HepG2 (cell line): ENCODE measurements around the gene ANO9.
"Not testable (repeated sequence)": the region's sequence is repeated elsewhere in the genome, so short reads cannot be mapped to it uniquely, and the experiment has no call there.

ENCODE experiments used
- DNMT1 ChIP-seq: sonication (generic); formaldehyde crosslinking; IDR thresholded peaks from 2 replicates; pipeline ENCODE4 v1.5.1; 2020; ENCODE audit warnings: mild to moderate bottlenecking, missing genetic modification reagents
- RXRA ChIP-seq: sonication (generic); formaldehyde crosslinking; IDR thresholded peaks from 2 replicates; pipeline ENCODE4 v1.5.1; 2020; ENCODE audit warnings: missing genetic modification reagents
- ZNF432 ChIP-seq: sonication (generic); formaldehyde crosslinking; IDR thresholded peaks from 2 replicates; pipeline ENCODE4 v1.5.0; 2020; ENCODE audit warnings: missing genetic modification reagents, mild to moderate bottlenecking, borderline replicate concordance
- ZNF766 ChIP-seq: sonication (generic); formaldehyde crosslinking; IDR thresholded peaks from 2 replicates; pipeline ENCODE4 v1.5.0; 2020; ENCODE audit warnings: missing genetic modification reagents, borderline replicate concordance
- TF ChIP-seq, protein P1 (sequence below): IDR thresholded peaks from 2 replicates; pipeline ENCODE4 v1.6.1; 2012; ENCODE audit warnings: inconsistent platforms

DNA sequence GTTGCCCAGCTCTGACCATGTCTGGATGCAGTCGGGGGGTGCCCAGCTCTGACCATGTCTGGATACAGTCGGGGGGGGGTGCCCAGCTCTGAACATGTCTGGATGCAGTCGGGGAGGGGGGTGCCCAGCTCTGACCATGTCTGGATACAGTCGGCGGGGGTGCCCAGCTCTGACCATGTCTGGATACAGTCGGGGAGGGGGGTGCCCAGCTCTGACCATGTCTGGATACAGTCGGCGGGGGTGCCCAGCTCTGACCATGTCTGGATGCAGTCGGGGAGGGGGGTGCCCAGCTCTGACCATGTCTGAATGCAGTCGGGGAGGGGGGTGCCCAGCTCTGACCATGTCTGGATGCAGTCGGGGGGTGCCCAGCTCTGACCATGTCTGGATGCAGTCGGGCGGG is 31.1 kb downstream of the ANO9 start:
- TF ChIP-seq ZNF766, ZNF432, RXRA, DNMT1 (CRISPR knock-in tag): not testable (repeated sequence)
- TF ChIP-seq, protein P1, sequence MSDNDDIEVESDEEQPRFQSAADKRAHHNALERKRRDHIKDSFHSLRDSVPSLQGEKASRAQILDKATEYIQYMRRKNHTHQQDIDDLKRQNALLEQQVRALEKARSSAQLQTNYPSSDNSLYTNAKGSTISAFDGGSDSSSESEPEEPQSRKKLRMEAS: not testable (repeated sequence)
